HL-60 (cell line): ENCODE measurements around the gene ARHGAP23.

Experiments
- CTCF ChIP-seq: IDR thresholded peaks from one replicate; pipeline ENCODE4 v1.5.1; 2011; ENCODE audit warnings: low read length, control low read depth, inconsistent platforms; ENCODE audit not compliant: insufficient read depth
- GABPA ChIP-seq: IDR thresholded peaks from 2 replicates; pipeline ENCODE4 v1.6.1; 2012; ENCODE audit warnings: low read depth
- POLR2AphosphoS5 ChIP-seq: IDR thresholded peaks from 2 replicates; pipeline ENCODE4 v1.6.1; 2012; ENCODE audit warnings: low read depth
- REST ChIP-seq: IDR thresholded peaks from 2 replicates; pipeline ENCODE4 v1.6.1; 2012; ENCODE audit warnings: low read depth; ENCODE audit not compliant: insufficient replicate concordance
- SPI1 ChIP-seq: IDR thresholded peaks from 2 replicates; pipeline ENCODE4 v1.6.1; 2012; ENCODE audit warnings: low read depth, mild to moderate bottlenecking, borderline replicate concordance

- TF ChIP-seq SPI1 (no peak), CTCF (no peak), POLR2AphosphoS5 (no peak), REST (no peak), GABPA (no peak)
Observed at GRCh38 chr17:38458521-38458920, 30.3 kb downstream of the ARHGAP23 start.
